ENCODE measurements around the gene ELK1. TPM values are rescaled to one million over a fixed set of nuclear protein-coding genes. Genes with fewer than 3 reads are reported as not detected.

Gene ELK1
- total RNA-seq, 1 donor from 2014 or later = 29.2 TPM

GRCh38 chrX:47661539-47661938, 11.2 kb upstream of the ELK1 start:
- Histone ChIP-seq H3K9me3 (no peaks in the 10 kb centered on the region), H3K27me3 (no peaks in the 10 kb centered on the region), H3K4me3 (no peak overlapping the region), H3K27ac (no peak overlapping the region), H3K36me3 (peaks cover 10% of the 10 kb centered on the region), H3K4me1 (no peaks in the 10 kb centered on the region)
- intact Hi-C loops (cut with DNase I) = no loop called here
- ATAC-seq = no peak
- DNase-seq = no peak
- no peak for TF ChIP-seq CTCF (IDR thresholded peaks at IDR 0.05)

GRCh38 chrX:47659421-47659726, 9.0 kb upstream of the ELK1 start:
- Histone ChIP-seq H3K4me1 (no peaks in the 10 kb centered on the region), H3K36me3 (peaks cover 29% of the 10 kb centered on the region), H3K9me3 (no peaks in the 10 kb centered on the region), H3K27ac (peak overlapping the region; percentile 98), H3K27me3 (no peaks in the 10 kb centered on the region), H3K4me3 (peak overlapping the region; percentile 63)
- TF ChIP-seq CTCF (IDR thresholded peaks at IDR 0.05) = no peak
- no peak for DNase-seq
- intact Hi-C loops (cut with DNase I) = no loop called here
- no peak for ATAC-seq

- H3K4me1 ChIP-seq = no peaks in the 10 kb centered on the region
- peak; percentile 96 for ATAC-seq
- H3K36me3 ChIP-seq = peaks cover 29% of the 10 kb centered on the region
- TF ChIP-seq CTCF (IDR thresholded peaks at IDR 0.05) = no peak
- H3K4me3 ChIP-seq = peak within 1 kb of the TSS; percentile 63
- intact Hi-C loops (cut with DNase I) = no loop called here
- H3K27me3 ChIP-seq = no peaks in the 10 kb centered on the region
- peak; percentile 95 for DNase-seq
- no peaks in the 10 kb centered on the region for H3K9me3 ChIP-seq
- H3K27ac ChIP-seq = peak within 1 kb of the TSS; percentile 98
Observed at GRCh38 chrX:47658684-47659420, 8.5 kb upstream of the ELK1 start, which contains the start of gene UXT. Gene UXT, minus strand, starts transcription at chrX:47659180. Its CDS starts 253 bp downstream, at chrX:47658927.

GRCh38 chrX:47658301-47658683, 7.9 kb upstream of the ELK1 start:
- Histone ChIP-seq H3K27ac (peak overlapping the region; percentile 98), H3K4me3 (peak overlapping the region; percentile 63), H3K9me3 (no peaks in the 10 kb centered on the region), H3K27me3 (no peaks in the 10 kb centered on the region), H3K36me3 (peaks cover 29% of the 10 kb centered on the region), H3K4me1 (no peaks in the 10 kb centered on the region)
- DNase-seq = no peak
- no peak for ATAC-seq
- intact Hi-C loops (cut with DNase I) = no loop called here
- no peak for TF ChIP-seq CTCF (IDR thresholded peaks at IDR 0.05)

GRCh38 chrX:47651043-47651905, 911 bp upstream of the ELK1 start:
- H3K27me3 ChIP-seq = no peaks in the 10 kb centered on the region
- peak overlapping the region; percentile 66 for H3K27ac ChIP-seq
- ATAC-seq (no peak), DNase-seq (no peak)
- H3K4me1 ChIP-seq = no peaks in the 10 kb centered on the region
- H3K4me3 ChIP-seq = peak overlapping the region; percentile 56
- intact Hi-C loops (cut with DNase I) = no loop called here
- peaks cover 16% of the 10 kb centered on the region for H3K36me3 ChIP-seq
- TF ChIP-seq CTCF (IDR thresholded peaks at IDR 0.05) = no peak
- no peaks in the 10 kb centered on the region for H3K9me3 ChIP-seq

Measured in upper lobe of right lung (tissue), 1 donor.